ENCODE data around the gene ATP6V1G1. TPM values are rescaled to one million over a fixed set of nuclear protein-coding genes. Genes with fewer than 3 reads are reported as not detected.

ATP6V1G1 gene
- total RNA-seq, 4 donors from 2014 or later: 90.9 to 310 (median 130) TPM

DNA sequence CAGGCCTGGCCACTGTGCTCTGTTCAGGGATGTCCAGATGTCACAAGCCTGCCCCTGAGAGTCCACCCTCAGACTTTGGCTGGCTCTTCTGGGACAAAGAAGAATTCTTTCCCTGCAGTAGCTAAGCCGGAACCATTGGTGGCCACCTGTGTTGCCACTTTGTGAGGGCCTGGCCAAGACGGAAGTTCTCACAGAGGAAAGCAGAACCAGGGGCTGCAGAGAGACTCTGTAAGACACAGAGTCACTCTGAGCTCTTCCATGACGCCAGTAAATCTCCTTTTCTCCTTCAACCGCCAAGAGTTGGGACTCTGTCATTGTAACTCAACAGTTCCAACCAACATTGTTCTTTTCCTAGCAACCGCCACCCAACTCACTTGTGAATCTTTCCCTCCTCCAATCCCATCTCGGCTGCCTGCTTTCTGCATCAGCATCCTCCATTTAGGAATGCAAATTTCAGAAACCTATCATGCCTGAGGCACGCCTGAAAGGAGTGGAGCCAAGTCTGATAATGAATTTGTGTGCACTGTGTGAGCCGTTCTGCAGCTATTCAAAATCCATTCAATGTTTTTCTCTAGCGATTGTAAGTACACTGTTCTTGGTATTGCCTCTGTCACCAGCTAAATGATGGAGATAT lies 37.8 kb upstream of the ATP6V1G1 start:
- no peak overlapping the region for H3K27ac ChIP-seq
- H3K27me3 ChIP-seq: no peaks in the 10 kb centered on the region
- no peak for DNase-seq
- H3K36me3 ChIP-seq: no peaks in the 10 kb centered on the region
- H3K9me3 ChIP-seq: no peaks in the 10 kb centered on the region
- TF ChIP-seq POLR2A (IDR thresholded peaks at IDR 0.05): no peak
- TF ChIP-seq, protein P1, sequence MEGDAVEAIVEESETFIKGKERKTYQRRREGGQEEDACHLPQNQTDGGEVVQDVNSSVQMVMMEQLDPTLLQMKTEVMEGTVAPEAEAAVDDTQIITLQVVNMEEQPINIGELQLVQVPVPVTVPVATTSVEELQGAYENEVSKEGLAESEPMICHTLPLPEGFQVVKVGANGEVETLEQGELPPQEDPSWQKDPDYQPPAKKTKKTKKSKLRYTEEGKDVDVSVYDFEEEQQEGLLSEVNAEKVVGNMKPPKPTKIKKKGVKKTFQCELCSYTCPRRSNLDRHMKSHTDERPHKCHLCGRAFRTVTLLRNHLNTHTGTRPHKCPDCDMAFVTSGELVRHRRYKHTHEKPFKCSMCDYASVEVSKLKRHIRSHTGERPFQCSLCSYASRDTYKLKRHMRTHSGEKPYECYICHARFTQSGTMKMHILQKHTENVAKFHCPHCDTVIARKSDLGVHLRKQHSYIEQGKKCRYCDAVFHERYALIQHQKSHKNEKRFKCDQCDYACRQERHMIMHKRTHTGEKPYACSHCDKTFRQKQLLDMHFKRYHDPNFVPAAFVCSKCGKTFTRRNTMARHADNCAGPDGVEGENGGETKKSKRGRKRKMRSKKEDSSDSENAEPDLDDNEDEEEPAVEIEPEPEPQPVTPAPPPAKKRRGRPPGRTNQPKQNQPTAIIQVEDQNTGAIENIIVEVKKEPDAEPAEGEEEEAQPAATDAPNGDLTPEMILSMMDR (IDR thresholded peaks at IDR 0.05): no peak
- intact Hi-C loops (cut with DNase I; ENCODE audit: low total_unique reads): no loop called here
- no peak overlapping the region for H3K4me3 ChIP-seq
- no peaks in the 10 kb centered on the region for H3K4me1 ChIP-seq

DNA sequence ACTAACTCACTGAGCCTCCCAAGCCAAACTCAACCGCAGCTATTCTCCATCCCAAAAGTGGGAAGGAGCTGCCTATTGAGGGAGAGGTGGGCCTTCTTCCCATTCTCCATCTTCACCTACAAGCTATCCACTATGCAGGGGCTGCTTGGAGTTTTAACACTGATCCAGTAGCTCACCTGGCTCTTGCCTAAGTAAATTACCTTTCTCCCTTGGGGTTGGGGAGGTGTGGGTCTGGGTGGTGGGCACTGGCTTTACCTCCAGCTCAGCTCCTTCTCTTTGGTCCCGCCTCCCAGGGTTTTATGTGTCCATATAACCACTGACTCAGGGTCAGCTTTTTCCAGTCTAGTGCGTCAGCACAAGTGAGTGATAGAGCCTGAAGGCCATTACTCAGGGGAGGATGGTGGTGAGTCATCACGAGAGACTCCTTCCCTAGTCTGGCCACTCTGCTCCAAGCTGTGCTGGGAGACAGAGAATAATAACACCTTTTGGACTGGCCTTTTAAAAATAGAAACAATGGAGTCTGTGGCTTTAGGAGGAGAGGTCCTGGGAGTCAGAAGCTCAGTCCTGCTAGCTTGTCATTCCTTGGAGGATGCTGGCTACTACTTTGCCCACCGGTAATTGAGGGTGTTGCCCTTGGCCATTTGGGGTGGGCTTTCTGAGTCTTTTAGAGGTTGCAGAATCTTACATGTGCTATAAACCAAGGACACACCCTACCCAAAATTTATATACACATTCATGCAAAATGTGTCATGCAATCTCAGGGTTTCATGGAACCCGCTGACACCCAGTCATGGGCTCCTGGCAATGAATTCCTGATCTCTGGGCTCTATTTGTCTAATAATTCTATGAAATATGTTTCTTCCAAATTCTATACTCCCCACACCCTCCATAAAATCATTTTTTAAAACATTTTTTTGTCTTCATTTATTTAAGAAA lies 35.6 kb upstream of the ATP6V1G1 start:
- Histone ChIP-seq H3K4me1 (no peaks in the 10 kb centered on the region), H3K9me3 (no peaks in the 10 kb centered on the region), H3K27ac (peak overlapping the region; percentile 74 to 76), H3K4me3 (no peak overlapping the region), H3K27me3 (no peaks in the 10 kb centered on the region), H3K36me3 (no peaks in the 10 kb centered on the region)
- peak; percentile 74 to 88 for DNase-seq
- intact Hi-C loops (cut with DNase I; ENCODE audit: low total_unique reads): no loop called here
- no peak for TF ChIP-seq POLR2A (IDR thresholded peaks at IDR 0.05)
- TF ChIP-seq, protein P1 (IDR thresholded peaks at IDR 0.05): no peak

DNA sequence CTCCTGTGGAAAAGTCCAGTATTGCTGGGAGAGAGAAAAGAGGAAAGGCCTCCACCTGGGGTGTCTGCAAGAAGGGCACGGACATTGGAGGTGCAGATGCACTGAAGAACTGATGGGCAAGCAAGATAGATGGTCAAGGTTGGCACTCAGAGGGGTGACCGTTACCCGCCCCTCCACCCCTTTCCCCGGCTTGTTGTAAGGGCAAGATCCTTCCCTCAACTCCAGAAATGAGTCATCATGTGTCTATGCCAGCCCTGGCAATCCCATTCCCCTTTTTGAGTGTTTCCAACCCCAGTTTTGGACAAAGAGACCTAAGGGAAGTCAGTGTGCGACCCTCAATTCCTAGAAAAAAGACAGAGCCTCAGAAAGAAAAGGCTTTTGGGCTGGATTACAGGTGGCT lies 34.9 kb upstream of the ATP6V1G1 start:
- H3K36me3 ChIP-seq: no peaks in the 10 kb centered on the region
- TF ChIP-seq, protein P1 (IDR thresholded peaks at IDR 0.05): no peak
- no peak for TF ChIP-seq POLR2A (IDR thresholded peaks at IDR 0.05)
- peak in 1 of 2 donors; percentile 16 for DNase-seq
- peak overlapping the region; percentile 72 to 76 for H3K27ac ChIP-seq
- no peaks in the 10 kb centered on the region for H3K27me3 ChIP-seq
- intact Hi-C loops (cut with DNase I; ENCODE audit: low total_unique reads): no loop called here
- H3K4me1 ChIP-seq: no peaks in the 10 kb centered on the region
- H3K9me3 ChIP-seq: no peaks in the 10 kb centered on the region
- H3K4me3 ChIP-seq: no peak overlapping the region

DNA sequence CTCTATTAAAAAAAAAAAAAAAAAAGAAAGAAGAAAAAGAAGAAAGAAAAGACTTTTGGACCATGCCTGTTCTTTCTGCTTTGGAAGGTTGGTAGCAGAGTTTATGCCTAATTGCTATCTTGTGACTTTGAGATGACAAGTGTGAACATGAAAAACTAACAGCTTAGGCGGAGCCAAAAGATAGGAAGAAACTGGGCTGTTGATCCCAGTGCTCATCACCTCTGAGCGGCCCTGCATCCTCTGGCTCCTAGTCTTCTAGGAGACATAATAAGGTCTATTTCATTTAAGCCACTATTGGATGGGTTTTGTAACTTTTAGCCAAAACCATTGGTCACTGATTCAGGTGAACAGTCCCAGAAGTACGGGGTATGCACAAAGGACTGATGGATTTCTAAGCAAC lies 34.4 kb upstream of the ATP6V1G1 start:
- DNase-seq: no peak
- intact Hi-C loops (cut with DNase I; ENCODE audit: low total_unique reads): no loop called here
- Histone ChIP-seq H3K36me3 (no peaks in the 10 kb centered on the region), H3K27ac (no peak overlapping the region), H3K27me3 (no peaks in the 10 kb centered on the region), H3K4me1 (no peaks in the 10 kb centered on the region), H3K4me3 (no peak overlapping the region), H3K9me3 (no peaks in the 10 kb centered on the region)
- no peak for TF ChIP-seq POLR2A (IDR thresholded peaks at IDR 0.05)
- TF ChIP-seq, protein P1 (IDR thresholded peaks at IDR 0.05): no peak

DNA sequence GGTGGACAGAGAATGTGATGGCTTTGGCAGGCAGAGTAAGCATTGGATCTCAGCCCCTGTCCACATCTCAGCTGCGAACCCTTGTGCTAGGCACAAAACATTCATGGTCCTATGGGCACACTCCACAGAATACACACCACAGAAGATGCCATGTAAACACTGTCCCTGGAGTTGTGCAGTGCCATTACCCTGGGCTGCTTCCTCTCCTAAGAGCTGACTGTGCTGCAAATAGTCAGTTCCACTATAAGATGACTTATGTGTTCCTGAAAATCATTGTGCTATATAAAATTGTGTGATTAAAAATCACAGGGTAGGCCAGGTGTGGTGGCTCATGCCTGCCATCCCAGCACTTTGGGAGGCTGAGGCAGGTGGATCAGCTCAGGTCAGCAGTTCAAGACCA lies 31.9 kb upstream of the ATP6V1G1 start:
- Histone ChIP-seq H3K9me3 (no peaks in the 10 kb centered on the region), H3K27me3 (no peaks in the 10 kb centered on the region), H3K27ac (no peak overlapping the region), H3K4me1 (no peaks in the 10 kb centered on the region), H3K4me3 (no peak overlapping the region), H3K36me3 (no peaks in the 10 kb centered on the region)
- TF ChIP-seq, protein P1 (IDR thresholded peaks at IDR 0.05): no peak
- no peak for TF ChIP-seq POLR2A (IDR thresholded peaks at IDR 0.05)
- intact Hi-C loops (cut with DNase I; ENCODE audit: low total_unique reads): no loop called here
- no peak for DNase-seq

All from uterus (tissue), 4 donors.